ENCODE data around the gene KPNB1. TPM values are rescaled to one million over a fixed set of nuclear protein-coding genes. Genes with fewer than 3 reads are reported as not detected.
"Not testable (repeated sequence)": the region's sequence is repeated elsewhere in the genome, so short reads cannot be mapped to it uniquely, and the experiment has no call there.

Gene KPNB1
- polyA plus RNA-seq, 2 donors, result 40.8 to 75.5 TPM

GRCh38 chr17:47669081-47669480 is 19.4 kb downstream of the KPNB1 start:
- H3K4me1 ChIP-seq (ENCODE audit: control insufficient read depth in 2 of 2, insufficient read depth in 2 of 2, low read length in 1 of 2), result no peaks in the 10 kb centered on the region
- H3K27ac ChIP-seq (ENCODE audit: low read depth in 2 of 2, low read length in 1 of 2), result no peak overlapping the region
- H3K27me3 ChIP-seq (ENCODE audit: control insufficient read depth in 1 of 2, insufficient read depth in 2 of 2, low read length in 2 of 2), result no peaks in the 10 kb centered on the region
- no peak overlapping the region for H3K4me3 ChIP-seq (ENCODE audit: low read depth in 1 of 2, low read length in 2 of 2)
- 92% methylated on average over 4 of the region's 4 CpGs for WGBS, 2 donors
- H3K36me3 ChIP-seq (ENCODE audit: control insufficient read depth in 2 of 2, insufficient read depth in 2 of 2, low read length in 1 of 2), result peaks cover 18 to 29% of the 10 kb centered on the region in 2 donors
- H3K9me3 ChIP-seq (ENCODE audit: control insufficient read depth in 2 of 2, insufficient read depth in 1 of 2, low read depth in 1 of 2, low read length in 1 of 2), result no peaks in the 10 kb centered on the region

GRCh38 chr17:47670064-47670463 is 20.3 kb downstream of the KPNB1 start:
- Histone ChIP-seq H3K27ac (ENCODE audit: low read depth in 2 of 2, low read length in 1 of 2) (no peak overlapping the region), H3K4me3 (ENCODE audit: low read depth in 1 of 2, low read length in 2 of 2) (no peak overlapping the region), H3K36me3 (ENCODE audit: control insufficient read depth in 2 of 2, insufficient read depth in 2 of 2, low read length in 1 of 2) (peaks cover 15 to 37% of the 10 kb centered on the region in 2 donors), H3K27me3 (ENCODE audit: control insufficient read depth in 1 of 2, insufficient read depth in 2 of 2, low read length in 2 of 2) (no peaks in the 10 kb centered on the region), H3K4me1 (ENCODE audit: control insufficient read depth in 2 of 2, insufficient read depth in 2 of 2, low read length in 1 of 2) (no peaks in the 10 kb centered on the region), H3K9me3 (ENCODE audit: control insufficient read depth in 2 of 2, insufficient read depth in 1 of 2, low read depth in 1 of 2, low read length in 1 of 2) (no peaks in the 10 kb centered on the region)
- WGBS, 2 donors, result 10 to 21% methylated on average over 1 of the region's 1 CpG

- no peak overlapping the region for H3K27ac ChIP-seq (ENCODE audit: low read depth in 2 of 2, low read length in 1 of 2)
- H3K27me3 ChIP-seq (ENCODE audit: control insufficient read depth in 1 of 2, insufficient read depth in 2 of 2, low read length in 2 of 2), result no peaks in the 10 kb centered on the region
- no peak overlapping the region for H3K4me3 ChIP-seq (ENCODE audit: low read depth in 1 of 2, low read length in 2 of 2)
- H3K9me3 ChIP-seq (ENCODE audit: control insufficient read depth in 2 of 2, insufficient read depth in 1 of 2, low read depth in 1 of 2, low read length in 1 of 2), result no peaks in the 10 kb centered on the region
- H3K36me3 ChIP-seq (ENCODE audit: control insufficient read depth in 2 of 2, insufficient read depth in 2 of 2, low read length in 1 of 2), result peaks cover 37 to 47% of the 10 kb centered on the region in 2 donors
- no peaks in the 10 kb centered on the region for H3K4me1 ChIP-seq (ENCODE audit: control insufficient read depth in 2 of 2, insufficient read depth in 2 of 2, low read length in 1 of 2)
- WGBS, 2 donors, result 85 to 88% methylated on average over 4 of the region's 4 CpGs
Observed at GRCh38 chr17:47674499-47674898, 24.8 kb downstream of the KPNB1 start.

GRCh38 chr17:47675380-47676198 is 25.9 kb downstream of the KPNB1 start:
- H3K9me3 ChIP-seq (ENCODE audit: control insufficient read depth in 2 of 2, insufficient read depth in 1 of 2, low read depth in 1 of 2, low read length in 1 of 2), result no peaks in the 10 kb centered on the region
- WGBS, 2 donors, result 95 to 98% methylated on average over 2 of the region's 2 CpGs
- H3K4me3 ChIP-seq (ENCODE audit: low read depth in 1 of 2, low read length in 2 of 2), result no peak overlapping the region
- no peak overlapping the region for H3K27ac ChIP-seq (ENCODE audit: low read depth in 2 of 2, low read length in 1 of 2)
- H3K27me3 ChIP-seq (ENCODE audit: control insufficient read depth in 1 of 2, insufficient read depth in 2 of 2, low read length in 2 of 2), result no peaks in the 10 kb centered on the region
- H3K4me1 ChIP-seq (ENCODE audit: control insufficient read depth in 2 of 2, insufficient read depth in 2 of 2, low read length in 1 of 2), result no peaks in the 10 kb centered on the region
- H3K36me3 ChIP-seq (ENCODE audit: control insufficient read depth in 2 of 2, insufficient read depth in 2 of 2, low read length in 1 of 2), result peaks cover 34 to 51% of the 10 kb centered on the region in 2 donors

GRCh38 chr17:47676199-47676472 is 26.4 kb downstream of the KPNB1 start:
- H3K4me1 ChIP-seq (ENCODE audit: control insufficient read depth in 2 of 2, insufficient read depth in 2 of 2, low read length in 1 of 2), result no peaks in the 10 kb centered on the region
- peaks cover 34 to 49% of the 10 kb centered on the region in 2 donors for H3K36me3 ChIP-seq (ENCODE audit: control insufficient read depth in 2 of 2, insufficient read depth in 2 of 2, low read length in 1 of 2)
- H3K4me3 ChIP-seq (ENCODE audit: low read depth in 1 of 2, low read length in 2 of 2), result no peak overlapping the region
- H3K9me3 ChIP-seq (ENCODE audit: control insufficient read depth in 2 of 2, insufficient read depth in 1 of 2, low read depth in 1 of 2, low read length in 1 of 2), result no peaks in the 10 kb centered on the region
- 88 to 93% methylated on average over 4 of the region's 4 CpGs for WGBS, 2 donors
- no peak overlapping the region for H3K27ac ChIP-seq (ENCODE audit: low read depth in 2 of 2, low read length in 1 of 2)
- no peaks in the 10 kb centered on the region for H3K27me3 ChIP-seq (ENCODE audit: control insufficient read depth in 1 of 2, insufficient read depth in 2 of 2, low read length in 2 of 2)

GRCh38 chr17:47676510-47677165 is 26.9 kb downstream of the KPNB1 start:
- 76 to 77% methylated on average over 7 of the region's 7 CpGs for WGBS, 2 donors
- Histone ChIP-seq H3K27ac (ENCODE audit: low read depth in 2 of 2, low read length in 1 of 2) (no peak overlapping the region), H3K4me3 (ENCODE audit: low read depth in 1 of 2, low read length in 2 of 2) (no peak overlapping the region)

GRCh38 chr17:47678196-47678595 is 28.5 kb downstream of the KPNB1 start:
- no peaks in the 10 kb centered on the region for H3K4me1 ChIP-seq (ENCODE audit: control insufficient read depth in 2 of 2, insufficient read depth in 2 of 2, low read length in 1 of 2)
- WGBS, 2 donors, result 74 to 81% methylated on average over 7 of the region's 7 CpGs
- no peak overlapping the region for H3K4me3 ChIP-seq (ENCODE audit: low read depth in 1 of 2, low read length in 2 of 2)
- H3K36me3 ChIP-seq (ENCODE audit: control insufficient read depth in 2 of 2, insufficient read depth in 2 of 2, low read length in 1 of 2), result peaks cover 34 to 54% of the 10 kb centered on the region in 2 donors
- H3K27me3 ChIP-seq (ENCODE audit: control insufficient read depth in 1 of 2, insufficient read depth in 2 of 2, low read length in 2 of 2), result no peaks in the 10 kb centered on the region
- H3K9me3 ChIP-seq (ENCODE audit: control insufficient read depth in 2 of 2, insufficient read depth in 1 of 2, low read depth in 1 of 2, low read length in 1 of 2), result no peaks in the 10 kb centered on the region
- no peak overlapping the region for H3K27ac ChIP-seq (ENCODE audit: low read depth in 2 of 2, low read length in 1 of 2)

More at GRCh38 chr17:47676510-47677165, 26.9 kb downstream of the KPNB1 start:
- Histone ChIP-seq H3K36me3 (ENCODE audit: control insufficient read depth in 2 of 2, insufficient read depth in 2 of 2, low read length in 1 of 2) (peaks cover 34 to 50% of the 10 kb centered on the region in 2 donors), H3K9me3 (ENCODE audit: control insufficient read depth in 2 of 2, insufficient read depth in 1 of 2, low read depth in 1 of 2, low read length in 1 of 2) (no peaks in the 10 kb centered on the region), H3K27me3 (ENCODE audit: control insufficient read depth in 1 of 2, insufficient read depth in 2 of 2, low read length in 2 of 2) (no peaks in the 10 kb centered on the region), H3K4me1 (ENCODE audit: control insufficient read depth in 2 of 2, insufficient read depth in 2 of 2, low read length in 1 of 2) (no peaks in the 10 kb centered on the region)

- no peaks in the 10 kb centered on the region for H3K9me3 ChIP-seq (ENCODE audit: control insufficient read depth in 2 of 2, insufficient read depth in 1 of 2, low read depth in 1 of 2, low read length in 1 of 2)
- 89% methylated on average over 2 of the region's 2 CpGs for WGBS, 2 donors
- H3K36me3 ChIP-seq (ENCODE audit: control insufficient read depth in 2 of 2, insufficient read depth in 2 of 2, low read length in 1 of 2), result peaks cover 20 to 35% of the 10 kb centered on the region in 2 donors
- H3K27me3 ChIP-seq (ENCODE audit: control insufficient read depth in 1 of 2, insufficient read depth in 2 of 2, low read length in 2 of 2), result no peaks in the 10 kb centered on the region
- H3K4me3 ChIP-seq (ENCODE audit: low read depth in 1 of 2, low read length in 2 of 2), result no peak overlapping the region
- H3K4me1 ChIP-seq (ENCODE audit: control insufficient read depth in 2 of 2, insufficient read depth in 2 of 2, low read length in 1 of 2), result no peaks in the 10 kb centered on the region
- no peak overlapping the region for H3K27ac ChIP-seq (ENCODE audit: low read depth in 2 of 2, low read length in 1 of 2)
Observed at GRCh38 chr17:47682138-47682537, 32.4 kb downstream of the KPNB1 start.

GRCh38 chr17:47682727-47683126 is 33.0 kb downstream of the KPNB1 start:
- not testable (repeated sequence) for H3K27me3 ChIP-seq (ENCODE audit: control insufficient read depth in 1 of 2, insufficient read depth in 2 of 2, low read length in 2 of 2); H3K4me1 ChIP-seq (ENCODE audit: control insufficient read depth in 2 of 2, insufficient read depth in 2 of 2, low read length in 1 of 2); H3K27ac ChIP-seq (ENCODE audit: low read depth in 2 of 2, low read length in 1 of 2); H3K4me3 ChIP-seq (ENCODE audit: low read depth in 1 of 2, low read length in 2 of 2); H3K9me3 ChIP-seq (ENCODE audit: control insufficient read depth in 2 of 2, insufficient read depth in 1 of 2, low read depth in 1 of 2, low read length in 1 of 2)
- 73% methylated on average over 4 of the region's 4 CpGs for WGBS, 2 donors
- peaks cover 20 to 35% of the 10 kb centered on the region in 2 donors for H3K36me3 ChIP-seq (ENCODE audit: control insufficient read depth in 2 of 2, insufficient read depth in 2 of 2, low read length in 1 of 2)

- Histone ChIP-seq H3K4me1 (ENCODE audit: control insufficient read depth in 2 of 2, insufficient read depth in 2 of 2, low read length in 1 of 2) (no peaks in the 10 kb centered on the region), H3K27me3 (ENCODE audit: control insufficient read depth in 1 of 2, insufficient read depth in 2 of 2, low read length in 2 of 2) (no peaks in the 10 kb centered on the region), H3K9me3 (ENCODE audit: control insufficient read depth in 2 of 2, insufficient read depth in 1 of 2, low read depth in 1 of 2, low read length in 1 of 2) (no peaks in the 10 kb centered on the region), H3K36me3 (ENCODE audit: control insufficient read depth in 2 of 2, insufficient read depth in 2 of 2, low read length in 1 of 2) (peaks cover 12 to 27% of the 10 kb centered on the region in 2 donors), H3K4me3 (ENCODE audit: low read depth in 1 of 2, low read length in 2 of 2) (no peak overlapping the region), H3K27ac (ENCODE audit: low read depth in 2 of 2, low read length in 1 of 2) (no peak overlapping the region)
- WGBS, 2 donors, result 83 to 94% methylated on average over 4 of the region's 4 CpGs
Observed at GRCh38 chr17:47684025-47684424, 34.3 kb downstream of the KPNB1 start.
